ENCODE data around the gene TCFL5. TPM values are rescaled to one million over a fixed set of nuclear protein-coding genes. Genes with fewer than 3 reads are reported as not detected.

Gene TCFL5
- total RNA-seq, 1 donor from 2014 or later, result 5.8 TPM

DNA sequence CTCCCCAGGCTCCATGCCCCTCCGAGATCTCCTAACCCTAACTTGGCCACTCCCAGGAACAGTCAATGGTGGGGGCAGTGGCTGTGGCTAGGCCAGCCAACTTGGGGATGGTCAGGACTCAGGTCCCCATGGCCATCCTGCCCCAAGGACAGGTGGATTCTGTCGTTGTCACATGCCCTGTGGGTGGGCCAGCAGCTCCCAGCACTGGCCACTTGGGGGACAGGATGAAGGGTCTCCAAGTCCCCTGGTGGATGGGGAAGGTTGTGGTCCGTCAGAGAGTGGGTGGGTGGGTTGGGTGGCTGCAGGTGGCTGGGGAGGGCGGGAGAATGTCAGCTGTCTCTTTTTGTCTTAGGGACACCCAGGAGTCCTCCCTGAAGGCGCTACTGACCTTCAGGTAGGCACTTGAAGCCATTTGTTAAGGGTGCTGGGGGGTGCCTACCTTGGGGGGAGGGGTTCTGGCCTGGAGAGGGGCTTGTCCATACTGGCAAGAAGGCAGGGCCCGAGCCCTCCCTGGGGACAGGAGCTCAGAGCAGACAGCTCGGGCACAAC is 39.3 kb downstream of the TCFL5 start:
- no peak for DNase-seq (ENCODE audit: low spot score)
- Mint-ChIP-seq H3K27me3 (ENCODE audit: insufficient read depth) (peaks cover 8% of the 10 kb centered on the region), H3K27ac (no peak overlapping the region), H3K36me3 (ENCODE audit: low read depth) (no peaks in the 10 kb centered on the region), H3K4me1 (ENCODE audit: low read depth) (no peaks in the 10 kb centered on the region), H3K4me3 (no peak overlapping the region), H3K9me3 (no peaks in the 10 kb centered on the region)
- intact Hi-C loops (cut with micrococcal nuclease), result loop anchor here (5.0 kb wide), 1 partner anchor 190 kb away; no protein-coding TSS in a partner anchor

DNA sequence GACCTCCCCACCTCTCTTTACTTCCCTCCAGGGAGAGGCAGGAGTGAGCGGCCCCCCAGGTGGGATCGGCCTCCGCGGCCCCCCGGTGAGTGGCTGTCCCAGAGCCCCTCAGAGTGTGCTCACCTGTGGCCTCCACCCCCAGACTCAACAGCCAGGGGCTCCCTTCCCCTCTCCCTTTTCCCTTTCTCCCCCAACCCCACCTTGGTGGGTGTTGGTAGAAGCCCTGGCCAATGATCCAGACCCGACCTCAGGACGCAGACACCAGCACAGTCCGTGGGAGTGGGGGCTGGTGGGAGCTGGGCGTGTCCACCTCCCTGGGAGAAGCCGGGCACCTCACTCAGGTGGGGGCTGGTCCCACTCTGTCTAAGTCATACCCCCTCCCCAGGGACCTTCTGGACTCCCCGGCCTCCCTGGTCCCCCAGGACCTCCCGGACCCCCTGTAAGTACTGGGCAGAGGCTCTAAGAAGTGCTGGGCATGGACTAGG is 39.9 kb downstream of the TCFL5 start:
- Mint-ChIP-seq H3K36me3 (ENCODE audit: low read depth) (no peaks in the 10 kb centered on the region), H3K27me3 (ENCODE audit: insufficient read depth) (peaks cover 8% of the 10 kb centered on the region), H3K4me1 (ENCODE audit: low read depth) (no peaks in the 10 kb centered on the region), H3K4me3 (no peak overlapping the region), H3K9me3 (no peaks in the 10 kb centered on the region), H3K27ac (no peak overlapping the region)
- DNase-seq (ENCODE audit: low spot score), result no peak
- intact Hi-C loops (cut with micrococcal nuclease), result loop anchor here (5.0 kb wide), 1 partner anchor 191 kb away; no protein-coding TSS in a partner anchor

- Mint-ChIP-seq H3K4me3 (no peak overlapping the region), H3K4me1 (ENCODE audit: low read depth) (no peaks in the 10 kb centered on the region), H3K27me3 (ENCODE audit: insufficient read depth) (peaks cover 9% of the 10 kb centered on the region), H3K9me3 (no peaks in the 10 kb centered on the region), H3K27ac (no peak overlapping the region), H3K36me3 (ENCODE audit: low read depth) (no peaks in the 10 kb centered on the region)
- DNase-seq (ENCODE audit: low spot score), result no peak
- intact Hi-C loops (cut with micrococcal nuclease), result loop anchor here (5.0 kb wide), 1 partner anchor 191 kb away; no protein-coding TSS in a partner anchor
Measured at GRCh38 chr20:62820962-62821725, 40.5 kb downstream of the TCFL5 start.

- no peak overlapping the region for H3K4me3 Mint-ChIP-seq
- H3K36me3 Mint-ChIP-seq (ENCODE audit: low read depth), result peaks cover 2% of the 10 kb centered on the region
- DNase-seq (ENCODE audit: low spot score), result no peak
- no peaks in the 10 kb centered on the region for H3K4me1 Mint-ChIP-seq (ENCODE audit: low read depth)
- H3K27ac Mint-ChIP-seq, result no peak overlapping the region
- intact Hi-C loops (cut with micrococcal nuclease), result loop anchor here (5.0 kb wide), 1 partner anchor 192 kb away; no protein-coding TSS in a partner anchor
- no peaks in the 10 kb centered on the region for H3K9me3 Mint-ChIP-seq
- peaks cover 16% of the 10 kb centered on the region for H3K27me3 Mint-ChIP-seq (ENCODE audit: insufficient read depth)
Measured at GRCh38 chr20:62820208-62820961, 41.2 kb downstream of the TCFL5 start.

- Mint-ChIP-seq H3K36me3 (ENCODE audit: low read depth) (peaks cover 3% of the 10 kb centered on the region), H3K27ac (no peak overlapping the region), H3K4me1 (ENCODE audit: low read depth) (no peaks in the 10 kb centered on the region), H3K27me3 (ENCODE audit: insufficient read depth) (peaks cover 22% of the 10 kb centered on the region), H3K4me3 (no peak overlapping the region), H3K9me3 (no peaks in the 10 kb centered on the region)
- intact Hi-C loops (cut with micrococcal nuclease), result loop anchor here (5.0 kb wide), 1 partner anchor 193 kb away; no protein-coding TSS in a partner anchor
- DNase-seq (ENCODE audit: low spot score), result no peak
Measured at GRCh38 chr20:62819494-62820174, 42.0 kb downstream of the TCFL5 start.

DNA sequence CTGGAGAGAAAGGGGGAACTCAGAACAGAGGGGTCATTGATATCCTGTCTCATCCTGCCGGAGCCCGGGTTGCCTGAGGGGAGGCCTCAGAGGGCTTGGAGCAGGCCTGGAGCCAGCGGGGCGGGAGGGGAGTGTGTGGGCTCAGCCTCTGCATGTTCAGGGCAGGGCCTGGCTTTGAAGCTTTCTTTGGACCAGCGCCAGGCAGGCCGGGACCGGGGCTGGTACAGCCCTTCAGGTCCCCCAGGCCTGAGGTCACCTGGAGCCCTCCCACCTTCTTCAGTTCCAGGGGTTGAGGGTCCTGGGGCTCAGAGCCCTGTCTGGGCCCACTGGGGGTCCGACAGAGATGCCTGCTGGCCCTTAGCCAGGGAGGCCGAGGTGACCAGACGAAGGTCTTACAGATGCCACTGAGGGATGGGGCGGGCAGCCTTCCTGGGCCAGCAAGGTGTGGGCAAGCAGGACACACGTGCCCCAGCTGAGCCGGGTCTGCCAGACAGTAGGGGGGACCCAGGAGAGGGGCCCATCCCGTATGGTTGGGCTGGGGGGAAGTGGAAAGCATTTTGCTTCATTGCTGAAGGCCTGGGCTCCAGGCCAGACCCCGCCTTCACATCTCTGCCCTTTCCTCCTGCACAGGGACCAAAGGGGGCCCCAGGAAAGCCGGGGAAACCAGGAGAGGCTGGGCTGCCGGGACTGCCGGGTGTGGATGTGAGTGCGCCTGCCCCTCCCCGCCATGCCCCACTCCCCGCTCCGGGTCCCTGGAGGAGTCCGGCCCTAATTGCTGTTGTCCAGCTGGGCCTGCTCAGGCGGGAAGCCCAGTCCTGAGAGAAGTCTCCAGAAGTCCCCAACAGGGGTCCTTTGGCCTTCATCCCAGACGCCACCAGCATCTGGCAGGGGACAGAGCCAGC is 42.8 kb downstream of the TCFL5 start:
- Mint-ChIP-seq H3K36me3 (ENCODE audit: low read depth) (peaks cover 3% of the 10 kb centered on the region), H3K27me3 (ENCODE audit: insufficient read depth) (peaks cover 22% of the 10 kb centered on the region), H3K4me3 (no peak overlapping the region), H3K27ac (no peak overlapping the region), H3K9me3 (no peaks in the 10 kb centered on the region), H3K4me1 (ENCODE audit: low read depth) (no peaks in the 10 kb centered on the region)
- no peak for DNase-seq (ENCODE audit: low spot score)
- intact Hi-C loops (cut with micrococcal nuclease), result no loop called here

- Mint-ChIP-seq H3K9me3 (no peaks in the 10 kb centered on the region), H3K27ac (no peak overlapping the region), H3K4me3 (no peak overlapping the region), H3K4me1 (ENCODE audit: low read depth) (no peaks in the 10 kb centered on the region), H3K27me3 (ENCODE audit: insufficient read depth) (peaks cover 22% of the 10 kb centered on the region), H3K36me3 (ENCODE audit: low read depth) (peaks cover 3% of the 10 kb centered on the region)
- intact Hi-C loops (cut with micrococcal nuclease), result no loop called here
- DNase-seq (ENCODE audit: low spot score), result no peak
Measured at GRCh38 chr20:62817975-62818591, 43.5 kb downstream of the TCFL5 start.

DNA sequence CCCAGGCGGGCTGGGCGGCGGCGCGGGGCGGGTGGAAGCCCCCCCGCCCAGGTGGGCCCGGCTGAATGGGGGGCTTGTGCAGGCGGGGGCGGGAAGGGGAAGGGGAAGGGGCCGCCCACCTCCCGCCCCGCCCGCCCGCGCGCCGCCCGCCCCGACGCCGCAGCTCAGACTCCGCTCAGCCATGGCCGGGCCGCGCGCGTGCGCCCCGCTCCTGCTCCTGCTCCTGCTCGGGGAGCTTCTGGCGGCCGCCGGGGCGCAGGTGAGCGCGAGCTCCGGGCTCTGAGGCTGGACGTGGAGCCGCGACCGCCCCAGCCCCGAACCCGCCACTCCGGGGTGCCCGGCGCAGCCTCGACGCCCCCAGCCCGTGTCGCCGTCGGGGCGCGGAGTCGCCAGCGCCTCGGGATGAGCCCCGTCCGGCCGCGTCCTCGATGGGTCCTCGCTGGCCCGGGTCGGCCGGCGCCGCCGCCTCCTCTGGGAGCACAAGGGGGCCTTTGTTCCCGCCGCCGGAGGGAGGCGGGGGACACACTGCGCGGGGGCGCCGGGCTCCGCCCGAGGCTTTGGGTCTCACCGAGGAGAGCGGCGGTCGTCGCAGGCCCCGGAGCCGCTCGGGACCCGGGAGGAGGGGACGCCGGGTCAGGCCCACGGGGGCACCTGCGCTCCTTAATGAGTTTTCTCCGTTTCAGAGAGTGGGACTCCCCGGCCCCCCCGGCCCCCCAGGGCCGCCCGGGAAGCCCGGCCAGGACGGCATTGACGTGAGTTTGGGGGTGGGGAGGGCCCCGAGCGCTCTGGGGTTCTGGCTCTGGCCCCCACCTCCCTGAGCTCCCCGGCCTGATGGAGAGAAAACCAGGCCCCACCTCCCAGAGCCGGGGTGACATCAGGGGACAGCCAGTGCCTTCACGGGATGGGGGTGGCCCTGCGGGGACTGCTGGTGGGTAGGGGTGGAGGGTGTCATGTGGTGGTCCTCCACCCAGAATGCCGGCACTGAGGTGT is 44.4 kb downstream of the TCFL5 start, which contains the start of gene COL9A3:
TSS of gene COL9A3 (plus strand) at position 167 of the 990 bp plus-strand sequence. CDS start at position 182, 15 bp downstream.
- peaks cover 22% of the 10 kb centered on the region for H3K27me3 Mint-ChIP-seq (ENCODE audit: insufficient read depth)
- H3K4me1 Mint-ChIP-seq (ENCODE audit: low read depth), result no peaks in the 10 kb centered on the region
- DNase-seq (ENCODE audit: low spot score), result no peak
- no peaks in the 10 kb centered on the region for H3K9me3 Mint-ChIP-seq
- no peak within 1 kb of the TSS for H3K4me3 Mint-ChIP-seq
- no peak within 1 kb of the TSS for H3K27ac Mint-ChIP-seq
- intact Hi-C loops (cut with micrococcal nuclease), result no loop called here
- H3K36me3 Mint-ChIP-seq (ENCODE audit: low read depth), result peaks cover 6% of the 10 kb centered on the region

DNA sequence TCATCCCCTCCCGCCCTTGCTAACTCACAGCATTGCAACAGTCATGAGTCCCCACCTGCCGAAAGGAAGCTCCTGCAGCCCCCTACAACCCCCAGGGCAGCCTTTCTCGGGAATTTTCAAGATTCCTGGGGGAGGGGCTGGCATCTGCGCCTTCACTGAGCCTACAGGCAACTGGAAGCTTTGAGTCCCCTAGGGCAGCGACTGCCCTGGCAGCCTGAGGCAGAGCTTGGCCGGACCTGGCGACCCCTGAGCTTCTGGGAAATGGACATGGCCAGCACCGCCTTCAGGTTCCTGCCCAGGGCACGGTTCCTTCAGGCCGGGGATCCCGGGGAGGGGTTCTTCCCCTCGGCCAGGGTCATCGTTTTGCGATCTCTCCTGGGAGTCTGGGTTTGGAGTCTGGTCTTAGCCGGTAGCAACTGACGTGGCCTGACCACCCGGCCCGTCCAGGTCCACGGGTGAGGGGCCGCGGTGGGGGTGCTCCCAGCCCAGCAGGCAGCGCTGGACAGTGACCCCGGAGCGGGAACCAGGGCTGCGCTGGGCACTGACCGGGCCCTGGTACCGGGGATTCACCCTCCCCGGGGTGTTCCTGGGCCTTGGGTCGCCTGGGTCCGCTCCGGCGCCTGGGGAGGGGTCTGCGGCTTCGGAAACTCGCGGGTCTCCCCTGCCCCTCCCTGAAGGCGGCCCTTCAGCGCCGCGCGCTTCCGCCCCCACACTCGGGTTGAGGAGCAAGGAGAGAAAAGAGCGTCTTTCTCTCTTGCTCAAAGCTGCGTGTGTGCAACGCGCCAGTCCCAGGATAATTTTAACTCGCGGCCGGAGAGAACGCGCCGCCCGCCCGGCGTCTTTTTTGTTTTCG is 45.4 kb downstream of the TCFL5 start:
- H3K9me3 Mint-ChIP-seq, result no peaks in the 10 kb centered on the region
- peaks cover 22% of the 10 kb centered on the region for H3K27me3 Mint-ChIP-seq (ENCODE audit: insufficient read depth)
- H3K27ac Mint-ChIP-seq, result no peak overlapping the region
- DNase-seq (ENCODE audit: low spot score), result no peak
- H3K4me1 Mint-ChIP-seq (ENCODE audit: low read depth), result no peaks in the 10 kb centered on the region
- intact Hi-C loops (cut with micrococcal nuclease), result no loop called here
- no peak overlapping the region for H3K4me3 Mint-ChIP-seq
- peaks cover 10% of the 10 kb centered on the region for H3K36me3 Mint-ChIP-seq (ENCODE audit: low read depth)

Data from activated T-helper 1 cell treated with anti-CD3 and anti-CD28 coated beads, Interleukin-12 subunit alpha, Interleukin-12 subunit beta, Interleukin-2, Interleukin-4 antibody, amounts not matched to agents 30 ng/mL and 10 ng/mL and 1 ng/mL, durations not matched to agents 14 hours and 24 hours and 36 hours (primary cell).